A549 (cell line): ENCODE data around the gene SMC5. TPM values are rescaled to one million over a fixed set of nuclear protein-coding genes. Genes with fewer than 3 reads are reported as not detected.

Experiments
- ATAC-seq, 2 experiments: fragments of 200-7000 bp in 1 of 2; fragments of >200 bp in 1 of 2; cut with Nextera tagmentation in 1 of 2; cut with Tn5 transposase in 1 of 2; 3 replicates each; pipeline versions ENCODE4 v1.8.0 to v1.9.1; 2018 to 2020; ENCODE audit warnings: mild to moderate bottlenecking in 1 of 2, moderate library complexity in 1 of 2
- CTCF ChIA-PET: fragments of 300-600 bp; sonication (Branson Sonifier 250); formaldehyde crosslinking; extraction: SDS; loops from one replicate; lab custom pipeline; 2021; ENCODE audit warnings: antibody characterized with exemption, inconsistent platforms; lab: Yijun Ruan, JAX
- POLR2A ChIA-PET: fragments of 350-600 bp; formaldehyde crosslinking; extraction: SDS; loops from one replicate; lab custom pipeline; 2021; ENCODE audit warnings: antibody characterized with exemption, inconsistent platforms; lab: Yijun Ruan, JAX
- DNase-seq, 2 experiments: peaks; one replicate each; pipeline versions ENCODE4 v3.0.0 to v3.0.0-alpha.2; 2011 to 2016; ENCODE audit warnings: low read depth in 1 of 2, low spot score in 1 of 2
- FAIRE-seq: peaks from 2 replicates; lab custom pipeline; 2011; peaks lifted over from hg19 to GRCh38; lab: Jason Lieb, UNC
- H3K27ac ChIP-seq, 2 experiments: fragments of >200 bp; sonication (Bioruptor Twin); formaldehyde crosslinking; 3 replicates each; pipeline ENCODE4 v1.5.1; 2016 to 2017
- H3K4me1 ChIP-seq: fragments of >200 bp; sonication (Bioruptor Twin); formaldehyde crosslinking; 3 replicates; pipeline ENCODE4 v1.6.1; 2016
- H3K4me2 ChIP-seq: fragments of >200 bp; sonication (Bioruptor Twin); formaldehyde crosslinking; 3 replicates; pipeline ENCODE4 v1.6.1; 2016
- H3K4me3 ChIP-seq: fragments of >200 bp; sonication (Bioruptor Twin); formaldehyde crosslinking; 3 replicates; pipeline ENCODE4 v1.5.1; 2016
- H3K9me3 ChIP-seq: fragments of >200 bp; sonication (Bioruptor Twin); formaldehyde crosslinking; 3 replicates; pipeline ENCODE4 v1.6.1; 2016
- CEBPB ChIP-seq, 2 experiments: fragments of >200 bp in 1 of 2; sonication (Bioruptor Twin) in 1 of 2; formaldehyde crosslinking in 1 of 2; IDR thresholded peaks; 2 replicates each; pipeline ENCODE4 v1.6.1; 2012 to 2016
- CHD2 ChIP-seq: fragments of 150-350 bp; IDR thresholded peaks from 2 replicates; pipeline ENCODE4 v1.6.1; 2014; ENCODE audit warnings: low read length; ENCODE audit not compliant: partially characterized antibody
- CHD4 ChIP-seq: fragments of 200-600 bp; sonication (generic); IDR thresholded peaks from 2 replicates; pipeline ENCODE4 v1.6.1; 2016; ENCODE audit warnings: antibody characterized with exemption, mild to moderate bottlenecking, borderline replicate concordance
- EHMT2 ChIP-seq: fragments of 200-600 bp; sonication (generic); IDR thresholded peaks from 2 replicates; pipeline ENCODE4 v1.6.1; 2016; ENCODE audit warnings: antibody characterized with exemption, low read depth, mild to moderate bottlenecking, moderate library complexity
- FOSB ChIP-seq: fragments of 250-450 bp; sonication (Bioruptor Pico); IDR thresholded peaks from 2 replicates; pipeline ENCODE4 v1.5.0; 2020; ENCODE audit warnings: mild to moderate bottlenecking, moderate library complexity
- HOXB13 ChIP-seq: fragments of 250-450 bp; sonication (Bioruptor Pico); IDR thresholded peaks from 2 replicates; pipeline ENCODE4 v1.5.0; 2020; ENCODE audit warnings: low read depth, mild to moderate bottlenecking, moderate library complexity
- JUNB ChIP-seq: fragments of >200 bp; sonication (Bioruptor Twin); formaldehyde crosslinking; IDR thresholded peaks from 2 replicates; pipeline ENCODE4 v1.6.1; 2016
- MAFK ChIP-seq: fragments of 450-650 bp; IDR thresholded peaks from 2 replicates; pipeline ENCODE4 v1.6.1; 2014; ENCODE audit not compliant: partially characterized antibody
- NFE2L2 ChIP-seq: fragments of 150-350 bp; conservative IDR thresholded peaks from 2 replicates; pipeline ENCODE4 v1.6.1; 2014; ENCODE audit warnings: low read length
- NPAS2 ChIP-seq: fragments of 250-450 bp; sonication (Bioruptor Pico); IDR thresholded peaks from 2 replicates; pipeline ENCODE4 v1.8.0; 2022; ENCODE audit warnings: mild to moderate bottlenecking, moderate library complexity, borderline replicate concordance
- NR3C1 ChIP-seq: fragments of >200 bp; sonication (Bioruptor Twin); formaldehyde crosslinking; IDR thresholded peaks from 3 replicates; pipeline ENCODE4 v1.6.1; 2017
- POLR2A ChIP-seq: IDR thresholded peaks from 2 replicates; pipeline ENCODE4 v1.6.1; 2012; ENCODE audit warnings: mild to moderate bottlenecking, low read length
- RARB ChIP-seq: fragments of 250-450 bp; sonication (Bioruptor Pico); IDR thresholded peaks from 2 replicates; pipeline ENCODE4 v1.8.0; 2021; ENCODE audit warnings: mild to moderate bottlenecking, moderate library complexity
- SREBF2 ChIP-seq: fragments of 450-650 bp; IDR thresholded peaks from 2 replicates; pipeline ENCODE4 v1.6.1; 2014; ENCODE audit warnings: mild to moderate bottlenecking, moderate library complexity
- TP53 ChIP-seq: fragments of 250-450 bp; sonication (Bioruptor Pico); IDR thresholded peaks from 2 replicates; pipeline ENCODE4 v1.5.0; 2021; ENCODE audit warnings: mild to moderate bottlenecking, moderate library complexity
- USF2 ChIP-seq: fragments of 450-650 bp; IDR thresholded peaks from 2 replicates; pipeline ENCODE4 v1.6.1; 2014; ENCODE audit warnings: antibody characterized with exemption
- ZFP36 ChIP-seq: fragments of 450-650 bp; IDR thresholded peaks from 2 replicates; pipeline ENCODE4 v1.6.1; 2014; ENCODE audit warnings: borderline replicate concordance; ENCODE audit not compliant: partially characterized antibody
- ZNF302 ChIP-seq: fragments of 250-450 bp; sonication (Bioruptor Pico); IDR thresholded peaks from 2 replicates; pipeline ENCODE4 v1.9.0; 2021; ENCODE audit warnings: inconsistent platforms, mild to moderate bottlenecking, moderate library complexity
- ZSCAN20 ChIP-seq: fragments of 250-450 bp; sonication (Bioruptor Pico); IDR thresholded peaks from 2 replicates; pipeline ENCODE4 v1.8.0; 2022; ENCODE audit warnings: mild to moderate bottlenecking, moderate library complexity
- WGBS: methylation state at CpG from one replicate; pipeline ENCODE4 v1.1.6; 2017; ENCODE audit errors: missing lambda C conversion rate; 5-methylcytosine and 5-hydroxymethylcytosine counted together
- polyA plus RNA-seq, 4 experiments: library from polyadenylated mRNA; depleted of rRNA in 3 of 4; stranded (reverse); fragments of >200 nt; fragmentation: RNase III in 1 of 4; extraction: RNeasy Plus Mini Kit Qiagen cat#74134 plus additional on column Dnase treatment in 1 of 4; gene quantifications; 2 replicates in 3 of 4; 3 replicates in 1 of 4; pipeline ENCODE4 v1.2.3, GENCODE V29; 2011 to 2017
- TF ChIP-seq, protein P1 (sequence below): fragments of >200 bp; sonication (Bioruptor Twin); formaldehyde crosslinking; IDR thresholded peaks from 2 replicates; pipeline ENCODE4 v1.6.1; 2016

The SMC5 gene
- polyA plus RNA-seq, 2 of the 4 experiments (the other 2 are of a cell fraction): 17.4 to 28.0 TPM

DNA sequence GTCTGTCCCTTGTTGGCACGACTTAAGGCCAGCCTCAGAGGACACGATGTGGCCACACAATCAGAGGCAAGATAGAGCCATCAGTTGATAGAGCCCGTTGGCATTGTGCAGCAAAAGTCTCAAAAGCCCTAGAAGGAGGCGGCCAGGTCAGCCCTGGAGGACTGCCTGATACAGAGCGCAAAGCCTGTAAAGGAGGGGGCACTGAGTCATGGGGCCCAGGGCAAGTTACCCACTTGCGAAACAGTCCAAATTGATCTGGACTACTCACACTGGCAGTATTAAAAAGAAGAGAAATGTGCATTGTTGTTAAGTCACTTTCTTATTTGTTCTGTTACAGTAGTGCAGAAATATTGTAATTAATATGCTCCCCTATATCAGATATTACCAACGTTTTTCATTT, 104.2 kb downstream of the SMC5 start:
- FAIRE-seq (no peak), ATAC-seq (no peak), DNase-seq (no peak)
- H3K9me3 ChIP-seq: no peaks in the 10 kb centered on the region
- no peak overlapping the region for H3K4me2 ChIP-seq
- TF ChIP-seq POLR2A (no peak), CEBPB (IDR thresholded peaks at IDR 0.05) (peak in 1 of 2 experiments; percentile 8; a peak in 1 of 4 replicates)
- POLR2A ChIA-PET: no interaction called here
- H3K4me3 ChIP-seq: no peak overlapping the region
- CTCF ChIA-PET: interaction anchor here (1.5 kb wide), 2 partner anchors 14 to 240 kb away, joined by 3 to 5 read pairs; no protein-coding TSS in a partner anchor
- H3K27ac ChIP-seq: no peak overlapping the region
- H3K4me1 ChIP-seq: no peaks in the 10 kb centered on the region
- WGBS: 79% methylated on average over 7 of the region's 7 CpGs

DNA sequence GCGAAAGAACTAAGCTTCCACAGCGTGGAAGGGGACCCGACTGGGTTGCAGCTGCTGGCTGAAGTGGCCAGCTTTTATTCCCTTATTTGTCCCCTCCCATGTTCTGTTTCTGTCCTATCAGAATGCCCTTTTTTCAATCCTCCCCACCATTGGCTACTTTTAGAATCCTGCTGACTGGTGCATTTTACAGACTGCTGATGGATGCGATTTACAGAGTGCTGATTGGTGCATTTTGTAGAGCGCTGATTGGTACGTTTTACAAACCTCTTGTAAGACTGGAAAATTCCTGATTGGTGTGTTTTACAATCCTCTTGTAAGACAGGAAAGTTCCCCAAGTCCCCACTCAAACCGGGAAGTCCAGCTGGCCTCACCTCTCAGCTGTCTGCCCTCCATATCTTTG, 105.0 kb downstream of the SMC5 start:
- H3K4me1 ChIP-seq: no peaks in the 10 kb centered on the region
- TF ChIP-seq CEBPB (IDR thresholded peaks at IDR 0.05) (no peak), MAFK (peak; percentile 91)
- TF ChIP-seq, all 56 proteins: peak for 1
- H3K4me3 ChIP-seq: no peak overlapping the region
- FAIRE-seq: no peak
- no peak overlapping the region for H3K4me2 ChIP-seq
- ChIA-PET CTCF (interaction anchor here (0.9 to 1.5 kb wide), 2 partner anchors 13 to 19 kb away, joined by 3 read pairs; no protein-coding TSS in a partner anchor), POLR2A (no interaction called here)
- H3K27ac ChIP-seq: no peak overlapping the region
- H3K9me3 ChIP-seq: no peaks in the 10 kb centered on the region
- no peak for ATAC-seq
- 94% methylated on average over 7 of the region's 7 CpGs for WGBS
- no peak for DNase-seq

- 89% methylated on average over 6 of the region's 6 CpGs for WGBS
- H3K9me3 ChIP-seq: no peaks in the 10 kb centered on the region
- no peak overlapping the region for H3K4me2 ChIP-seq
- no peaks in the 10 kb centered on the region for H3K4me1 ChIP-seq
- no peak overlapping the region for H3K27ac ChIP-seq
- ChIA-PET CTCF (interaction anchor here (1.5 kb wide), 1 partner anchor 235 kb away, joined by 4 read pairs; no protein-coding TSS in a partner anchor), POLR2A (no interaction called here)
- TF ChIP-seq ZNF302 (no peak), ZSCAN20 (CRISPR knock-in tag) (no peak), POLR2A (no peak), USF2 (no peak), ZFP36 (no peak), EHMT2 (no peak)
- TF ChIP-seq, protein P1, sequence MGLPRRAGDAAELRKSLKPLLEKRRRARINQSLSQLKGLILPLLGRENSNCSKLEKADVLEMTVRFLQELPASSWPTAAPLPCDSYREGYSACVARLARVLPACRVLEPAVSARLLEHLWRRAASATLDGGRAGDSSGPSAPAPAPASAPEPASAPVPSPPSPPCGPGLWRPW: no peak
- no peak for DNase-seq
- H3K4me3 ChIP-seq: no peak overlapping the region
- ATAC-seq: no peak
- FAIRE-seq: no peak
Observed at GRCh38 chr9:70367305-70367930, 108.6 kb downstream of the SMC5 start.

DNA sequence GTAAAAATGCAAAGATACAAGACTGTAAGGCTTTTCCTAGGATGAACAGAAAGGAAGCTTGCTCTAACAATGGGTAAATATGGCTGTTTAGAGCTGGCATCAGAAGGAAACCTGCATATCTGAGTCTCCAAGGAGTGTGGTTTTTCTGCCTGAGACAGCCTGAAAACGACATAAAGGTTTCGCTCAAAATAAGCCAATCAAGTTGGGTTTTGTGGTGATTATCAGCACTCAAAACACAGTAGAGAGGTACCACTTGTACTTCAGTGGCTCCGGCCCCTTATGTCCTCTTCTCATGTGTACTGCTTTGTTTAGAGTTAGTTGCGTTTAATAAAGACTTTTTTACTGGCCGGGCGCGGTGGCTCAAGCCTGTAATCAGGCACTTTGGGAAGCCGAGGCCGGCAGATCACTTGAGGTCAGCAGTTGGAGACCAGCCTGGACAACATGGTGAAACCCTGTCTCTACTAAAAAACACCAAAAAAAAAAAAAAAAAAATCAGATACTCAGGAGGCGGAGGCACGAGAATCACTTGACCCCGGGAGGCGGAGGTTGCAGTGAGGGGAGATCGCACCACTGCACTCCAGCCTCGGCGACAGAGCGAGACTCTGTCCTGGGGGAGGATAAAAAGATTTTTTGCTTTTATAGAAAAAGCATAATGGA, 116.3 kb downstream of the SMC5 start:
- CTCF ChIA-PET: interaction anchor here (1.8 kb wide), 1 partner anchor 227 kb away, joined by 5 read pairs; no protein-coding TSS in a partner anchor

More for the DNA sequence above, 116.3 kb downstream of the SMC5 start:
- DNase-seq: no peak
- ATAC-seq: no peak
- no peaks in the 10 kb centered on the region for H3K4me1 ChIP-seq
- no peak overlapping the region for H3K4me2 ChIP-seq
- FAIRE-seq: no peak
- no peak overlapping the region for H3K27ac ChIP-seq
- no peak overlapping the region for H3K4me3 ChIP-seq
- no peaks in the 10 kb centered on the region for H3K9me3 ChIP-seq
- POLR2A ChIA-PET: no interaction called here
- 92% methylated on average over 17 of the region's 17 CpGs for WGBS
- TF ChIP-seq HOXB13: no peak
- no peak for TF ChIP-seq NFE2L2
- TF ChIP-seq JUNB: no peak
- no peak for TF ChIP-seq RARB (CRISPR knock-in tag)
- no peak for TF ChIP-seq NR3C1
- TF ChIP-seq, protein P1: no peak
- no peak for TF ChIP-seq FOSB
- TF ChIP-seq CHD4: no peak
- TF ChIP-seq TP53: no peak
- no peak for TF ChIP-seq CHD2
- no peak for TF ChIP-seq EHMT2
- no peak for TF ChIP-seq NPAS2 (CRISPR knock-in tag)
- no peak for TF ChIP-seq ZFP36
- TF ChIP-seq USF2: no peak
- no peak for TF ChIP-seq SREBF2
